Smooth muscle cell of the brain vasculature (primary cell): Measurements from ENCODE around the gene KAT6B.

Source experiments
- DNase-seq: peaks from one replicate; pipeline ENCODE4 v3.0.0-alpha.2; 2012; ENCODE audit warnings: low read depth, low spot score

Gene KAT6B

DNA sequence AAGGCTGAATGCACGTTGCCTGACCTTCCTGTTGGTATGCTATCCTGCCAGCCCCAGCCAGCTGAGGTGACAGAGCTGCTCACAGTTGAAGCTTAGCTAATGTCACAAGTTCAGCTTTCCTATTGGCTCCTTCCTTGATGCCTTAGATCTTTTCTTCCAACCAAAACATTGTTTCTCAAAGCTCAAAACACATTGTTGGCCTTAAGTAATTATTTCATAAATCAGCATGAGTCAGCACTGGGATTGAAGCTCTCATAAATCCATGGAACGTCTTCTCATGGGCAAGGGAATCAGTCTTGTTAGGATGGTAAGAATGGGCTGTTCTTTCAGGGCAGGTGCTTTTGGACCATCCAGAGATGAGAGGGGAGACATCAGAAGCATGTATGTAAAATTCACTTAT is 157.0 kb downstream of the KAT6B start:
- DNase-seq, result no peak

DNA sequence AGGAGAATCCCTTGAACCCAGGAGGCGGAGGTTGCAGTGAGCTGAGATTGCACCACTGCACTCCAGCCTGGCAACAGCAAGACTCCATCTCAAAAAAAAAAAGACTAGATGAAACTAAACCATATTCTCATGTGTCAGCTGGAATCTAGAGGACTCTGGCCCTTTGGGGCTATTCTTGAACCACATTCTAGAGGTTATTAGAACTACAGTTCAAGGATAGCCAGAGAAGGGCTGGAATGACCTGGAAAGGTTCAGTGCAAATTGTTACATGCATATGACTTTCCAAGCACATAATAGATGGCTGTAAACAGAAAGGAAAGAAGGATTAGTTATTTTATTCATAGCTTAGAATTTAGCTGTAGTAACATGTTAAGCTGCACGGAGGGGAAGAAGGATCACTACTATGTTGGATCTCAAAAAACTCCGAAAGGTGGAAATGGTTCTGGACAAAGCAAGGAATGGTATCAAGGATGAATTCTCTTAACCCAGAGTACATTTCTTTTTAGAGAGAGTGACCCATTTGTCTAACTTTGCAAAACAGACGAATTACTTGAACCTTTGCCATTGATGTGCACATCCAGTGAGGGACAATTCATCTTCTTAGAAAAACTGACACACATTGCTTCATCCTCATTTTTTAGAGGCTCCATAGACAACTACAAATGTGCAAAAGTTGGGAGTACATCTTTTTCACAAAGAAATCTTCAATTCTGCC is 161.1 kb downstream of the KAT6B start:
- DNase-seq, result no peak

DNA sequence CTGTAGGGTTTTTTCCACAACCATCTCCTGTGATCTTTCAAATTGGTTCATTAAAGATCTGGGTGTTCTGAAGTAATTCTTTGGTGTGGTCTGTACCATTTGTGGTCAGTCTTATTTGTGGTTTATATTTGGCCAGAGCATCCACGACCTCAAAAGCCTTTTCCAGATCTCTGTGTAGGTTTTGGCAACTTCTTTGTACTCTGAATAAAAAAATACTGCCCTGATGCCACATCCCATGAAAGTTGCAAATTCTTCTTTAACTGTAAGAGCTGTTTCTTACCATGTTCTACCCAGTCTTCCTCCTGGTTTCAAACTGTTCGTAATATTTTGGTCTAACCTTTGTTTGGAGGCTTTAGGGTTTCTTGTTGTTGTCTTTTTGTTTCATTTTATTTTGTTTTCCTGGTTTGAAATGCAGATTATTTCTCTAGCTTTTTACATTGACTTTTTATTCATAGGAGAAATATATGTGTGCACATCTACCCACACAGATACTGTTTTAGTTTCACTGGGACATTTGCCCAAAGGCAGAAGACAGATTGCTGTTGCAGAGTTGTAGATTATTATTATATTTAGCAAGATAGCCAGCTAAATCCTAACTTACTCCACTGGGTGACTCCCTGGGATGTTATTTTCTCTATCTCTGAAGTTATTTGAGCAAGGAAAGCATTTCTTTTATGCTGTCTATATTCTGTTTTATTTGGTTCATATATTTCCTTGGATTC is 161.8 kb downstream of the KAT6B start:
- no peak for DNase-seq

DNA sequence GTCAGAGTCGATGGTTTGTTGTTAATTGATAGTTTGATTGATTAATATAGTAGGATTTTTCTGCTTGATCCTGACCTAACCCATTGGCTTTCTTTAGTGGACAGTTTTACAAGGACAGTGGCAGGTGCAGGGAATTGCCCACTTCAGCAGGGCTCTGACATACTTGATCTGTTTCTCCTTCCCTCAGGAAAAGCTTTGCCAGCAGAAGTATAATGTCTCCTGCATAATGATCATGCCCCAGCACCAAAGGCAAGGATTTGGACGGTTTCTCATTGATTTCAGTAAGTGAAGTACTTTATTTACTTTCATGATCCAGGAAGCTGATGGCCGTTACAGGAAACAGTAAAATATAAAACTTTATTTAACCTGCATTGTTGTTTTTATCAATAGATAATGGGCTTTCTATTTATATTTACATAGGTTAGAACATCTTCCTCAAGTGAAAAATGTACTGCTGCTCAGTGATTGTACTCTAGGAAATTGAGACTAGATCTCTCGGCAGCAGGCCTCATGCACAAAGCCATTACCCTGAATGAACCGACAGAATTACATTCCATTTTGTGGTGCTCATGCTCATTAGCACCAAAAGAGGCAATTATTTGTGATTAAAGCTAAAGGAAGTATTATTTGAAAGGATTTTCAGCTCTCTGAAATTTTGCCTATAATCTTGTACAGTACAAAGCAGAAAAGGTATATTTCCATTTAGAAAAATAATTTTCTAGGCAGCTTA is 162.6 kb downstream of the KAT6B start:
- no peak for DNase-seq

DNA sequence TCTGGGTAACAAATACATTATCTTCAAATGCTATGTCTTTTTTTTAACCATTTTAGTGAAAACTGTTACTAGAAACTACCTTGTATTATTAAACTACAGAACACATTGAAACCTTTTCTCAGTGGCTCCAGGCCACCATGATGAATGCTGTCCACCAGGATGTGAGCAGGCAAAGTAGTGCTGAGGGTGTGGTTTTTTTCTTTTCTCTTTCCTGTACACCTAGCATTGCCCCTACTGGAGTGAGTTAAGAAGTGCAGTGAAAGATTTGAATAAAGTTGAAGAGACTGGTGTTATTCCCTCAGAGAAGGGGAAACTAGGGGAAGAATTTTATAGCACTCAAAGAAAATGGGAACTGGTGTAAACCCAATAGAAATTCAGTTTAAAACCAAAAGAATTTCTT is 165.0 kb downstream of the KAT6B start:
- DNase-seq, result no peak

DNA sequence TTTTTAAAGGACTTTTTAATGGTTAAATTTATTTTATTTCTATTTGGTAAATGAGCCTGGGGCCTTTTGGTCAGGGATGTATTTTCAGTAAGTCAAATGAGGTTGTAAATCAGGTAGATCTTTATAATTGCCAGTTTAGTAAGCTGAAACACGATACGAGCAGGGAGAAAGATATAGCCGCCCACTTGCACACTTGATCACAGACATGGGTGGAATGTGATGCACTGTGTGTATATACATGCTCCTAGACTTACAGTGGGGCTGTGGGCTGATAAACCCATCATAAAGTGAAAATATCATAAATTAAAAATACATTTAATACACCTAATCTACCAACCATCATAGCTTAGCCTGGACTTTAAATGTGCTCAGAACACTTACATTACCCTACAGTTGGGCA is 165.7 kb downstream of the KAT6B start:
- DNase-seq, result no peak

DNA sequence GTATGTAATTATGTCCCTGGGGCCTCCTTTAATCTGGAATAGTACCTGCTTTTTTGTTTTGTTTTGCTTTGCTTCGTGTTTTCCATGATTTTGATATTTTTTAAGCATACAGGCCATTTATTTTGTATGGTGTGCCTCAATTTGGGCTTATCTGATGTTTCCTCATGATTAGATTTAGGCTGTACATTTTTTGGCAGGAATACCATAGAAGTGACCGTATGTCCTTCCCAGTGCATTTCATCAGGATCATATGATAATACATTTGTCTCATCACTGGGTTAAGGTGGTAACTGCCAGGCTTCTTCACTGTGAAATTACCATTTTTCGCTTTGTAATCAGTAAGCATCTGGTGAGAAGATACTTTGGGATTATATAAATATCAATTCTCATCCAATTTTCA is 167.2 kb downstream of the KAT6B start:
- no peak for DNase-seq

DNA sequence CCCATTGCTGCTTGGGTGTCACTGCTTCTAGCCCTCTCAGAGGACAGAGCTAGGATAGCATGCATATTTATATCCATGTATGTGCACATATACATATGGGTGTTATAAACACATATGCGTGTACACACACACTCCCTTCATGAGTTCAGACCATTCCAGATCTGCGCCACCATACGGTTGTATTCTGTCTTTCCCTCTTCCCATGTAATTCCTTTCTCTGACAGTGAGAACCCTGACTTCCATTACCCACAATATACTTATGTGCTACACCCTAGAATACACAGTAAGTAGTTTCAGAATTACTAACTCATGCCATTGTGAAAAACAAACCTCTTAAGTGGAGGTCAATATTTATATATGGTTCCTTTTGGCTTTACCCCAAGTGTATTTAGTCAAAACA is 168.5 kb downstream of the KAT6B start:
- no peak for DNase-seq

DNA sequence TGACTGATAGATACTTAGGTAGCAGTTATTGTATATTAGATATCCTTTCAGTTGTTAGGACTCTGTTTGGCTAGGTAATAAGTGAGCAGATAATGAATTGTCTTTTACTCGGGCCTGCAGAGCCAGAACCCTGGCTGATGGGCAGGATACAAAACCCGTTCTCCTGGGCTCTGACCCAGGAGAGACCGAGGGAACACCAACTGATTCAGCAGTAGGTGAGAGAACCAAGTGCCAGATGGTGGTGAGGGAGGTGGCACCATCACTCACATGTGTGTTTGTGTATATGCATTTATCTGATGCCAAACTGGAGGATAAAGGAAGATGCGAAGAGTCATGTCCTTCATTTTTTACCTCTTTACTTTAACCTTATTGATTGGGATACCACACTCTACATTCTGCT is 169.4 kb downstream of the KAT6B start:
- DNase-seq, result no peak

DNA sequence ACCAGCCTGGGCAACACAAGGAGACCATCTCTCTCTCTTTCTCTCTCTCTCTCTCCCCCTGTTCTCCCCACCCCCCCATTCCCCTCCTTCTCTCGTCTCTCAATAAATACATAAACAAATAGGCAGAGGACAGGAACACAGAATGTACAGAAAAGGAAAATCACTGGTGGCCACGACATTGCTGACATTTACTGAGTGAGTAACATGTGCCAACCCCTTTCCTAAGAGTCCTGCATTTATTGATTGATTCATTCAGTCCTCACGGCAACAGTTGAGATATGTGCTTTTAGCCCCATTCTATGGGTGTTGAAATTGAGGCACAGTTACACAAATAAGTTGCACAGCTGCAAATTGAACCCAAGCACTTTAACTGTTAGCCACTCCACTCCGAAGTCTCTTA is 170.8 kb downstream of the KAT6B start:
- no peak for DNase-seq

DNA sequence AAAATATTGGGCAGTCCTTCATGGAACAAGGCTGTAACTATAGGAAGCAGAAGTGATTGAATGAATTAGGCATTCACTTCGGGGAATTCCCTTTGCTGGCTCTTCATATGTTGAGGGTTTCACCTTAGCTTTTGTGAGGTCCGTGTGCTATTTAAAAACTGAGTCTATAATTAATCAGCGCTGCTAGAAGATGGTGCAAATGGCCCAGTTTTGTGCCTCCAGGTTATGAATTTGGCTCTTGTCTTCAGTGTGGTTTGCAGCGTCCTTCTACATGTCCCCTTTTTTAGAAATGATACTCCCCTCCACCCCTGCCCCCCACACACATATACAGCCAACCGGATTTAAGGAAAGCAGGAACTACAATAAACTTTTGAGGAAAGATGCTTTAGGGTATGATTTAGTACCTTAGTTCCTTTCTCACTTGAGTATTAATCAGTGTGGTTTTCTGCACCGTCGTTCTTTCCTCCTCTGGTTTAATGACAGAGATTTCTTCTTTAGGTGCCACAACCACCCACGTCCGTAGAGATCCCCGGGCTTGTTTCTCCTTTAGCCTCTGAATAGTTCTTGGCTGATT is 174.4 kb downstream of the KAT6B start:
- DNase-seq, result no peak

DNA sequence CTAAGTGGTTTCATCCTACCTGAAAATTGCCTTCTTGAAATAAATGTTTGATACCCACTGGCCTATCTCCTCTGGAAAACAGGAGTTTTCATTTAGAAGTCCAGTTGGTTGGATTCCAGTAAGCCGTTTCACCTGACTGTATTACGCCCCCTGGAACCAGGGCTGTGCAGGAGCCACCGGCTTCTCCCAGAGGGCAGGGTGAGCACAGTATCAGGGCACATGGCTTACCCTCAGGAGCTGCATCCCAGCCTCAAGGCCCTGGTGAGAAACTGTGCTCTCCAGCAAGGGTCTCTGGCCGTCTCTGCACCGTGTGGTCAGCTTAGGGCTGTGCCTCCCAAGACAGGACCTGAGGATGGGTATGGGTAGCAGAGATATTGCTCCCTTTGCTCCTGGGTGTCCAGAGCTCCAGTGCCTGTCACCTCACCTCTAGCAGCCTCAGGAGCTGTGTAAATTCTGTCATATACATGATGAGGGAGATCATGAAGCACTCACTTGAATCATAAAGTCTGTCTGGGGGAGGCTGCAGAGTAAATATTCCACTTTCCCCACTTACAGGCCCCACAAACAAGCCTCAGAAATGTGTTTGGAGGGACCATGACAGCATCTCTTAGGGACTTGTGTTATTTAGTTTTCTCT is 175.4 kb downstream of the KAT6B start:
- no peak for DNase-seq

DNA sequence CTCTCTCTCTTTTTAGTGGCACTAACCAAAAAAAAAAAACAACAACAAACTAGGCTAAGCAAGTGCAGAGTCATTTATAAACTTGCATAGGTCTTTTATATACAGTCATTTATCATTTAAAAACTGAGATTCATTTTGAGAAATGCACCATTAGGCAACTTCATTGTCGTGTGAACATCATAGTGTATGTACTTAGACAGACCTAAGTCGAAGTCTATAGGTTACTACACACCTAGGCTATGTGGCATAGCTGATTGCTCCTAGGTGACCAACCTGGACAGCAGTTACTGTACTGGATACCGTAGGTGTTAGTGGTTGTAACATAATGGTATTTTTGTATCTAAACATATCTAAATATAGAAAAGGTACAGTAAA is 175.9 kb downstream of the KAT6B start:
- no peak for DNase-seq

DNA sequence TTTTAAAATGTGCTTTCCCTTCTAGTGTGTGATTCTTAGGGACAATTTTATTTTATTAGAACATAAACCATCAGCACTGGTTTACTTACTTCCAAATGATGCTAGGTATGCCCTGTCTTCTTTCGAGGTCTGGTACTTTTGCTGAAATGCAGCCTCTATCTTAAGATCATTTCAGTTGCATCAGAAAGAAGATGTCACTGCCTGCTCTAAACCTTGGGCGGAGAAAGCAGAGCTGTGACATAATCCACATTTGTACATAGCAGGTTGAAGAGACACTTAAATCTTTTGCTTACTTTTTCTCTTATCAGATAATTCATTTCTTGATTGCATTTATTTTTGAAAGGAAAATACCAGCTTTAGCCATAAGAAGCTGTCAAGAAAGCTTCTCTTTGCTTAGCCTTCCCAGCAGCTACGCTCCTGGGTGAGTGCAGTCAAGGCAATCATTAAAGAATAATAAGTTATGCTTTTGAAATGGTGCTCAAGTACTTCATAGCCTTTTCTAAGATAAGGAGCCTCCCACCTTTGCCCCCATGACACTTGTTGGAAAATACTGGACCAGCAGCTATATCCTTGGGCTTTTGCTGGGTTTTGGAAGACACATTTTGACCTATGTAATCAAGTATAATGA is 176.7 kb downstream of the KAT6B start:
- no peak for DNase-seq

DNA sequence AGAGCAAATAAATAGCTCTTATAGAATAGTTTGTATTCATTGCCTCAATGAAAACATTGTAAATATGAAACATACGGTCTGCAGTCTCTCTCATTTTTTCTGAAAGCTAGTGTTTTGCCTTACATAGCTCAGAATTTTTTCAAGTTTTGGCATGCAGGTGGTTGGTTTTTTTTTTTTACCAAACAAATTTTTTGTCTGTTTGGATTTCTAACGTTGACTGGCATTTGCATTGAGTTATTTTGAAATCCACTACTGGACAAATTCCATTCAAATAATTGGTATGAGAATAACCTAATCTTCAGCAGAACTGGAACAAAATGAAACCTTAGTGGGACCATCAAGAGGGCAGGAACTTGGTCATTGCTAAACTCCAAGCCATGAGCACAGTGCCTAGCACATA is 177.5 kb downstream of the KAT6B start:
- no peak for DNase-seq

DNA sequence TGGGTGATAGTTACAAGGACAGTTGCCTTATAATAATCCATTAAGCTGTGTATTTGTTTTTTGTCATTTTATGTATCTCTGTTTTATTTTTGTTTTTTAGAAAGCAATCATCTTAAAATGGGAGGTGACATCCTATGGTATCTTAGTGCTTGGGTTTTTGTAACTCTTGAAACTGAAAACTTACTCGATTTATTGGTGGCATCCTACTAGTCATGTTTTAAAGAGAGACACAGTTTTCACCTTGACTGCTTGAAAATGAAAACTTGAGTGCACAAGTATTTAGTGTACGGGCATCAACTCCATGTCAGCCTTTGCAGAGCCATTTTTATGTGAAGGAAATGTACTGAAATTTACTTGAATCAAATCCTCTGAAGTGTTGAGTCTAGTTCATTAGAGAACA is 181.2 kb downstream of the KAT6B start:
- no peak for DNase-seq

DNA sequence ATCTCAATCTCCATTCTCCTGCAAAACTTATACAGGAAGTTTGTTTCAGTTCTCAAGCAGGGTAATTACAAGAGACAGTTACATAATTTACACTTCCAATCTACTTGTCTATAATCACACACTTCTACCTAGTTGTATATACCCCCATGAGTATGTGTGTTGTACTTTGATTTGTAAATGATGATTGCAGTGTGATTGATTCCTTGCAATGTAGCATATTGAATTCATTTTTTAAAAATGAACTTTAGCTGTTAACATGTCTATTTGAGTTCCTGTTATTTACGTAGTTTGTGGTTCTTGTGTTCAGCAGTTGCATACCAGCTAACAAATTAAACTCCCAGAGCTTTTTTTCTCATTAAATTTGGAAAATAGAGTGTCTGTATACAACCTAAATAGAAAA is 182.6 kb downstream of the KAT6B start:
- DNase-seq, result no peak

DNA sequence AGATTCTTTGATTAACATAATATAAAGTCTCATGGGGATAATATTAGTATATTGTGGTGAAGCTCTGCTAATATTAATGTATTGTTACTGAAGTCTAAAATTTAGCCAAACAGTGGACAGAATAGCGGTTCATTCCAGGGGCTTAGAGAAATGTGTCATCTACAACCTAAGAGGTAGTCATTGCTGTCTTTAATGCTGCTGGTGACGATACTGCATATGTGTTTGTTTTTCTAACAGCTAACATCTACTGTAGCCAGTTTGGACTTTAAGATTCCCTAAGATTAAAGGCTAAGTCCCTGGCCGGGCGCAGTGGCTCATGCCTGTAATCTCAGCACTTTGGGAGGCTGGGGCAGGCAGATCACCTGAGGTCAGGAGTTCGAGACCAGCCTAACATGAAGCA is 183.0 kb downstream of the KAT6B start:
- no peak for DNase-seq

DNA sequence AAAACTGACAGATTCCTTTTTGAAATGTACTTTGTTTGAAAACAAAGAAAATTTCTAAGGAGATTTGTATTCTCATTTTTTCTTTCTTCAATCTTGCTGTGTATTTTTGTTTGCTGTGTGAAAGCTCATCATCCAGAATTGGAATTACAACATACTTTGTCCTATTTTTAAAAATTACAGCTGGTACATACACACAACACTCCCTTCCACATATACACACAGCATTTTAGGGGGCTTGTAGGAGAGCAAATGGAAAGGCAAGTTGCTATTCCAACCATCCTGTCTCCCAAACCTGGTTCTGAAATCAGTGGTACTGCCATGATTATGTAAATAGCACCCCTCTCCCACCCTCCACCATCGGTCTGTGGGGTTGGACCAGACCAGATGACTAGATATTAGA is 184.0 kb downstream of the KAT6B start:
- no peak for DNase-seq

DNA sequence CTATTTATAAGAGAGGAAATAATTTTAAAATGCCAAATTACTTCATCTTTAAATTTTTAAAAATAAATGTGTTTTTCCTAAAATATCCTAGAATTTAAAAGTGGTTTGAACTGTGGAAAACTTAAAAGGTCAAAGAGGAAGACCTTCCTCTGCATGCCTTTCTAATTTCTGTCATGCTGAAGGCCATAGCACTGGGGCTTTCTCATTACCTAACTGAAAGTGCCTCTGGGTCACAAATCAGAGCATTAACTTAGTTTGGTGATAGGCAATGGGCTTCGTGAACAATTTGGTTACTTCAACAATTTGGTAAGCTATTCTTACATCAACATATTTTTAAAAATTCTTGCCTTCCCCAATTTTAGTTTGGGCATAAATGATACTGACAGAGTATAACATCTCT is 184.8 kb downstream of the KAT6B start:
- DNase-seq, result no peak

DNA sequence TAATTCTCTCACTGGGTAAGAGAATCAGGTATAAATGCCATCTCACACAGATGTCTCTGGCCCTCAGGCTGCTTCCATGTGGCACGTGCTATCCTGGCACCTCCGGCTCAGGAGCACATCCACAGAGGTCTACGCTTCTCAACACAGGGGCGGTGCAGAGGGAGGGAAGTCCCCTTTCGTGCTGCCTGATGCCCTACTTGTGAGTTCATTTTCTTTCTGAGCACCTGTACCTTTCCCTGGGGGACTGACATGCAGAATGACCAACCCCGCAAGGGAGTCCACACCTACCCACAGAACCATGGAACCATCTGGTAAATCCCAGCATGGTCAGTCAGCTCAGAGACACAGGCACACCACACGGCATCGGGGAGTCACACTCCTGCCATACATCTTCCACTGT is 186.1 kb downstream of the KAT6B start:
- no peak for DNase-seq

DNA sequence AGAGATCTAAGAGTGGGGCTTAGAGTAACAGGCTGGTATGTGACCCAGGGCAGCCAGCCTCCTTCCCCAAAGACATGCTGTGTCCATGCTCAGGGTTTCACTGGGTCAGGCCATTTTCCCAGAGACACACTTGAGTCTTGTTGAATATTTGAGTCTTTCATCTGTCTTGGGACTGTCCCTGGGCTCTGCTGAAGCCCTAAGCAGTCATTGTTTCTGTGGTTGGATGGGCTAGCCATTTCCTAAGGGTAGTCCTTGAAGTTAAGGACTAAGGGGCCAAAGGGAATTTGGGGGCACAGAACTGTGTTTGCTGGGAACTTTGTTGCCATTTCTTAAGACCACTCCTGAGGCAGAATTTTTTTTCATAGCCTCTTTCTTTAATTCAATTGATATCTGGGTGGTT is 186.6 kb downstream of the KAT6B start:
- no peak for DNase-seq
